HG03175 (cell line): ENCODE results near the gene RNF4.
"Not testable (repeated sequence)": the region's sequence is repeated elsewhere in the genome, so short reads cannot be mapped to it uniquely, and the experiment has no call there.

Experiments
- ATAC-seq: cut with Tn5 transposase; IDR thresholded peaks from one replicate; pipeline ENCODE4 v1.9.1; 2021; ENCODE audit warnings: mild to moderate bottlenecking, moderate library complexity; ENCODE audit not compliant: unreplicated experiment

The RNF4 gene

DNA sequence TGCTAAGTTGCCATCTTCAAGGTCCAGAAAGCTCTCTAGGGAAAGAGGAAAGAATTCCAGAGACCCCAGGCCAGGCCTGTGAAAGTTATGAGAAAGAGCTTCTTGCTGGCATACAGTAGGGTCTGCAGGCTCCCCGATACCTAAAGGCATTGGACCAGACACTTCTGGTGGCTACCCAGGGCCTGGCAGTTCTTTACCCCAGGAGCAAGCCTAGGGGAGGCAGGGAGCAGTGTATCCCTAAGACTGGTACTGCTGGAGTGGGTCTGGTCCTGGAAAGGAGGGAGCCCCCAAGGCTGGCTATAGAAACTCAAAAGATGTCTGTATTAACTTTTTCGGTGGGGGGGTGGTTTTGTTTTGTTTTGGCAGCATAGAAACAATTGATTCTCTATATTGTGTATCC lies 47.7 kb downstream of the RNF4 start:
- no peak for ATAC-seq

DNA sequence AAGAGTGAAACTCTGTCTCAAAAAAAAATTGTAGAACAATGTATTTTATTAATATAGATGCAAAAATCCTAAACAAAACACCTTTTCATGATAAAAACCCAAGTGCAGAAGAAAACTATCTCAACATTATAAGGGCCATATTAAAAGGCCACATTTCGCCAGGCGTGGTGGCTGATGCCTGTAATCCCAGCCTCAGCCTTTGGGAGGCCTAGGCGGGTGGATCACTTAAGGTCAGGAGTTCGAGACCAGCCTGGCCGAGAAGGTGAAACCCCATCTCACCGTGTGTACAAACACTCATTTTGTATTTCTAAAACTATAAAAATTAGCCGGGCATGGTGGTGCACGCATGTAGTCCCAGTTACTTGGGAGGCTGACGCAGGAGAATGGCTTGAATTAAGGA lies 57.7 kb downstream of the RNF4 start:
- no peak for ATAC-seq

DNA sequence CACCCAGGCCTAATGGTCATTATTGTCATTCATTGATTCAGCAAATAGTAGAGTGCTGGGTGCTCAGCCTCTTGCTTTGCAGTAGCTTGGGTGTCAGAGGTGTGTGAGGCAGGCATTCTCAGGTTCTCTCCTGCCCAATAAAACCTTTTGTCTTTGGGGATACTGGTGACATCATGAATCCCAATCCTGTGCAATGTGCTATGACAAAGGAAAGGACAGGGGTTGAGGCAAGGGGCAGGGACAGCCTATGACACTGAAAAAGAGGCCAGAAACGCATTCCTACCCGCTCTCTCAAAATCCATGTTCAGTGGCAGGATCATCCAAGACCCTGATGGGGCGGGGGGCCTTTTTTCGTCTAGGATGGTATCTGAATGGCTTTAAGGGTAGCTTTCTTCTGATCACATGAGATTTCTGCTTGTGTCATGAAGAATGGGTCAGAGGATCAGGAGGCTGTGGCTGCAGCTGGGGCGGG lies 66.0 kb downstream of the RNF4 start:
- no peak for ATAC-seq

DNA sequence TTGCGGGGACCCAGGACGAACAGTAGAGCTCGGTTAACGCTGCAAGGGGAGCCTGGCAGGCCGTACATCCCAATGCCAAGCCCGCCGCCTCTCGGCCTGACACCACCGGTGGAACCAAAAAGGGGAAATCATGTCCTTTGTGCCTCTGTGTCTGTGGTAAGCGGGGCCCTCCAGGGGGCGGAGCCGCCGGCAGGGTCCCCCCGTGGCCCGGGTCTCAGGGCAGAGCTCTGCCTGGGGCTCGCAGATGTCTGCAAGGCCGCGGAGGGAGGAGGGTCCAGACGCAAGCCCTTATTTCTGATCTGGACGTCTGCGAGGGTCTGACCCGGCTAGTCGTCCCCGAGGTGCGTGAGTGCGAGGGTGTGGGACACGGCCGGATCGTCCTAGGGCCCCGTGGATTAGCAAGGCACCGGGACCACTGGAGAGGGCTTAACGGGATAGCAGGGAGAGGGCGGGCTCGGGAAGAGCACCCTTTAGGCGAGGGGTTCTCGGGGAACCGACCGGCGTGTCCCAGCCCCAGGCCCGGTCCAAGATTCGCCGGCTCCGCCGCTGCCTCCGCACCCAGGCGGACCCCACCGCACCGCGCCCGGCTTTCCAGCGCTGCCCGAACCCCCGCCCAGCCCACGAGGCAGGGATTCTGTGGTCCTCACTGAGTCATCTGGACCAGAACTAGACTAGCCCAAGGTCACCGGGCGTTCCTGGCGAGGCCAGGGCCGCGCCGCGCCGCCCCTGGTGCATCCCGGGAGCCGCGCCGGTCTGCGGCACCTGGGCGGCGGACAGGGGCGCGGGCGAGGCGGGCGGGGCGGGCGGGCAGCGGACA lies 66.7 kb downstream of the RNF4 start:
- peak; percentile 1 for ATAC-seq

DNA sequence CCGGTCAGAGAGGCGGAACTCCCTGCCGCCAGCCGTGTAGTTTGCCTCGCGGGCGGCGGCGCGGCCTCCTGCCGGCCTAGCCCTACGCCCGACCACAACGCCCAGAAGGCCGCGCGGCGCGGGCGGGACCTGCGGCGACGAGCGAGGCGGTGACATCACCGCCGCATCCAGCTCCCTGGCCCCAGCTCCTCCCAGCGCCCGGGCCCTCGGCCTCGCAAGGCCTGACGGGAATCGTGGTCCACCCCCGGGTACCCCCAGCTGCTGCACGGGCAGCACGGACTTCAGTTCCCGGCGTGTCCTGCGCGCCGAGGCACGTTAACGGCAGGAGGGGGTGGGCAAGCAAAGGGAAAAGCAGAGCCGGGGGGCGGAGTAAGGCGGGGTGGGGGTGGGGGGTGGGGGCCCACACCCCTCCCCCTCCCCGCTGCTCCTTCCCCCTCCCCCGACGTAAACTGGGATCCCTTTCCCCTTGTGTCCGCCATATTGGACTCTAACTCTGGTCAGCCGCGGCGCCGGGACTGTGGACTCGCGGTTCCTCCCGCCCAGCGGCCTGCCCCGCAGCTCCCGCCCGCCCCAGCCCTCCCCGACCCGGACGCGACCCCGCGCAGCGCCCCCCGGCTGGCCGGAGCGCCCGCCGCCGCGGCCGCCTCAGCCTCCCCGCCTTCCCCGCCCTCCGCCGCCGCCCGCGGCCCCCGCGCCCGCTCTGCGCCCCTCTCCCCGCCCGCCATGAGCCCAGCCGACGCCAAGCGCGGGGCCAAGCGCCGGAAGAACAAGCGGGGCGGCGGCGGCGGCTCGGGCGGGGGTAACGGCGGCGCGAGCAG lies 67.5 kb downstream of the RNF4 start, which contains the start of gene FAM193A:
Gene FAM193A (plus strand): TSS at position 455 of the 818 bp plus-strand sequence. CDS start 269 bp downstream, at position 724.
- ATAC-seq: peak; percentile 87

DNA sequence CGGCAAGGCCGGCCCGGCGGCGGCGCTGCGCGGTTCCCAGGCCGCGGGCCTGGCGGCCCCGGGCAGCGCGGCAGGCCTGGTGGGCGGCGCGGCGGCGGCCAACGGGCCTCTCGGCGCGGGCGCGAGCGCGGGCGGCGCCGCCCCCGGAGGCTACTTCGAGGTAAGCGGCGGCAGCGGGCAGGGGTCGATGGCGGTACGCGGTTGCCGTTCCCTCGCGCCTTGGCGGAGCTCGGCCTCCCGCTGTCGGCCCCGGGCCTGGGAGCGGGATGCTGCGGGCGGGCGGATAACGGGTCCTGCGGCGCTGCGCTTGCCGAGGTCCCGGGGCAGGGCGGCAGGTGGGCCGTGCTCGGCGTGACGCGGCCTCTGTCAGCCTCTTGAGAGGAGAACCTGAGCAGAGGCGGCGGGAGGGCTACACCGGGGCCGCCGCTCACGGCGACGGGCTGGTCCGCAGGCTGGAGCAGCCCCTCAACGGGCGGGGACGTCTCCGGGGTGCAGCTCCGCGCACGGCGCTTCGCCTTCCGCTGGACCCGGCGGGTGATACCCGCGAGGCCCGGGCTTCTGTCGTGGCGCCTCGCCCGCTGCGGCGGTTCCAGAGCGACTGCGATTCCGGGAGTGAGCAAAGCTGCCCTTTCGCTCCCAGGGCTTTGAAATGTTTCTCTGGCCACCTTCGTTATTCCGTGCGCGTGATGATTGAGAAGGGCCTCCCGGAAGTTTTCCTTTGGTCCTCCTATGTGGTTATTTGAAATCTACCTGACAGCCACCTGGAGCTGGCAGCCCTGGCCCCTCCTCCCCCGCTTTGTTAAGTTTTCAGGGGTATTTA lies 68.3 kb downstream of the RNF4 start:
- peak; percentile 20 for ATAC-seq

DNA sequence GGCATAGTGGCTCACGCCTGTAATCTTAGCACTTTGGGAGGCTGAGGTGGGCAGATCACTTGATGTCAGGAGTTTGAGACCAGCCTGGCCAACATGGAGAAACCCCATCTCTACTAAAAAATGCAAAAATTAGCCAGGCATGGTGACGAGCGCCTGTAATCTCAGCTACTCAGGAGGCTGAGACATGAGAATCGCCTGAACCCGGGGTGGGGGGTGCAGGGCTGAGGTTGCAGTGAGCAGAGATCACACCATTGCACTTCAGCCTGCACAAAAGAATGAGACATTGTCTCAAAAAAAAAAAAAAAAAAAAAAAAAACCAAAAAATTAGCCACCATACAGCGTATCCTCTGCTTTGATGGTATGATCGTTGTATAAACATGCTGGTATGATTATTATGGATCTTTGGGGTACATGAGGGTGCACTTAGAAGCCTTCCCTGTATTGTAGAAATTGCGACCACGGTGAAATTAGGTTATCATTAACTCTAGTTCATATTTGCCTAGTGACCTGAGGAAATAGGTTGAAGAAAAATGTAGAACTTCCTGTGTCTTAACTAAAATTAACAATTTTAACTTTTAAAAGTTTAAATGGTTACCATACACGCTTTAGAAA lies 74.8 kb downstream of the RNF4 start:
- not testable (repeated sequence) for ATAC-seq

DNA sequence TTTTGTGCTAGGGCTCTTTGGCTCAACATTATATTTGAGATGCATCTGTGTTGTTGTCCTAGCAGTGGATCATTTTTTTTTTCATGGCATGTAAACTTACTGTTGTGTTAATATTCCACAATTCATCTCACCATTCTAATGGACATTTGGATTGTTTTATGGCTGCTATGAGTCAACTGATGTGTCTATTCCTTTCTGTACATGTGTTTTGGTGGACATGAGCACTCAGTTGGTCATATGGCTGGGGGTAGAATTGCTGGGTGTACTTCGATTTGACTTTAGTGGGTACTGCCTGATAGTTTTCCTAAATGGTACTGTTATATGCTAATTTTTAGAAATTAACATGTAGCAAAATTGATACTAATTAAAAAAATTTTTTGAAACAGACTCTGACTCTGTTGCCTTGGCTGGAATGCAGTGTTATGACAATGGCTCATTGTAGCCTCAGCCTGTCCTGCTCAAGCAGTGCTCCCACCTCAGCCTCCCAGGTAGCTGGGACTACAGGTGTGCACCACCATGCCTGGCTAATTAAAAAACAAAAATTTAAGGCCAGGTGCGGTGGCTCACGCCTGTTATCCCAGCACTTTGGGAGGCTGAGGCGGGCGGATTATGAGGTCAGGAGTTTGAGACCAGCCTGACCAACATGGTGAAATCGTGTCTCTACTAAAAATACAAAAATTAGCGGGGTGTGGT lies 76.6 kb downstream of the RNF4 start:
- no peak for ATAC-seq

DNA sequence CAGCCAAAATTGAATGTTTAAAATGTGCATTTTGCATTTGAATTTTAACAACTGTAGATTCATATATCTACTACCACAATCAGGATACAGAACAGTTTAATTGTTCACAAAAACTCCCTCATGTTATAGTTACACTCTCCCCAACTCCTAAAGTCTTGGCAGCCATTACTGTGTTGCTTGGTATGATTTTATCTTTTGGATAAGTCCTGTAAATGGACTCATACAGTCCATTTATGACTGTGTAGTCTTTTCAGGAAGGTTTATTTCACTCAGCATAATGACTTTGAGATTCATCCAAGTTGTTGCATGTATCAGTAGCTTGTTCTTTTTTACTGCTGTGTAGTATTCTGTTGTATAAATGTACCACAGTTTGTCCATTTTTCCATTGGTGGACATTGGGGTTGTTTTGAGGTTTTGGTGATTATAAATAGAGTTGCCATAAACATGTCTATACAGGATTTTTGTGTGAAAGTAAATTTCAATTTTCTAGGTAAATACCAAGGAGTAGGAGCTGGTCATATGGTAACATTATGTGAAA lies 77.4 kb downstream of the RNF4 start:
- no peak for ATAC-seq

DNA sequence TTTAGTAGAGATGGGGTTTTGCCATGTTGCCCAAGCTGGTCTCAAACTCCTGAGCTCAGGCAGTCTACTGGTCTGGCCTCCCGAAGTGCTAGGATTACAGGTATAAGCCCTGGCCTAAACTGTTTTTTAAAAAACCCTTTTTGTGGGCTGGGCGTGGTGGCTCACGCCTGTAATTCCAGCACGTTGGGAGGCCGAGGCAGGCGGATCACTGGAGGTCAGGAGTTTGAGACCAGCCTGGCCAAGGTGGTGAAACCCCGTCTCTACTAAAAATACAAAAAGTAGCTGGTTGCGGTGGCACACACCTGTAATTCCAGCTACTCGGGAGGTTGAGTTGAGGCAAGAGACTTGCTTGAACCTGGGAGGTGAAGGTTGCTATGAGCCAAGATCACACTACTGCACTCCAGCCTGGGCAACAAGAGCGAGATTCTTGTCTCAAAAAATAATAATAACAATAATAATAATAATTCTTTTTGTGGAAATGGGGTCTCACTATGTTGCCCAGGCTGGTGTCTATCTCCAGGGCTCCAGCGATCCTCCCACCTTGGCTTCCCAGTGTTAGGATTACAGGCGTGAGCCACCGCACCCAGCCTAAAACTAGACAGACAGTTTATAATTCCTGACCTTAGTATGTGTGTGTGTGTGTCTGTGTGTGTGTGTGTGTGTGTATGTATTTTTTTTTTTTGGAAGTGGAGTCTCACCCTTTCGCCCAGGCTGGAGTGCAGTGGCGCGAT lies 78.2 kb downstream of the RNF4 start:
- ATAC-seq: not testable (repeated sequence)

DNA sequence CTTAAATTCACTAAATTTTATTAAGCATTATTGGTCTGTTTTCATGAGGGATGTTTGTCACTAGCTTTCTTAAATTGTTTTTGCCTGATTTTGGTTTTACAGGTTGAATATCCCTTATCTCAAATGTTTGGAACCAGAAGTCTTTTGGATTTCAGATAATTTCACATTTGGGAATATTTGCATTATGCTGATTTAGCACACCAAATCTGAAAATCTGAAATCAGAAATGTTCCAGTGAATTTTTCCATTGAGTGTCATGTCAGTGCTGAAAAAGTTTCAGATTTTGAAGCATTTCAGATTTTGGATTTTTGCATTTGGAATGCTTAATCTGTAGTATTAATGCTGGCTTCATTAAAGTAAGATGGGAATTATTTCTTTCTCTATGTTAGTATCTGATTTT lies 82.2 kb downstream of the RNF4 start:
- no peak for ATAC-seq

DNA sequence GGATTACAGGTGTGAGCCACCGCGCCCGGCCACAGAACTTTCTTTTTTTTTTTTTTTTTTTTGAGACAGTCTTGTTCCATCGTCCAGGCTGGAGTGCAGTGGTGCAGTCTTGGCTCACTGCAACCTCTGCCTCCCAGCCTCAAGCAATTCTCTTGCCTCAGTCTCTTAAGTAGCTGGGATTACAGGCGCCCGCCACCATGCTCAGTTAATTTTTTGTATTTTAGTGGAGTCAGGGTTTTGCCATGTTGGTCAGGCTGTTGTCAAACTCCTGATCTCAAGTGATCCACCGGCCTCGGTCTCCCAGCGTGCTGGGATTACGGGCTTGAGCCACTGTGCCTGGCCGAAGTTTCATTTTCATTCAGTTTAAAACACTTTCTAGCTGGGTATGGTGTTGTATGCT lies 83.9 kb downstream of the RNF4 start:
- ATAC-seq: no peak

DNA sequence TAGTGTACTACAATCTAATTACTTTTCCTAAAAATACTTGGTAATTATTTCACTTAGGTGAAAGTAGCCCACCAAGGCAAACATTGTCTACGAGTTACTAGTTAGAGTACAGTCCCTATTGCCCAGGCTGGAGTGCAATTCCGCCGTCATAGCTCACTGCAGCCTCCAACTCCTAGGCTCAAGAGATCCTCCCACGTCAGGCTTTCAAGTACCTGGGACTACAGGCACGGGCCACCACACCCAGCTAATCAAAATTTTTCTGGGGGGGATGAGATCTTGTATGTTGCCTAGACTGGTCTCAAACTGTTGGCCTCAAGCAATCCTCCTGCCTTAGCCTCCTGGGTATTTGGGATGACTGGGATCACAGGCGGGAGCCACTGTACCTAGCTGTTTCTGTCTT lies 89.4 kb downstream of the RNF4 start:
- no peak for ATAC-seq

DNA sequence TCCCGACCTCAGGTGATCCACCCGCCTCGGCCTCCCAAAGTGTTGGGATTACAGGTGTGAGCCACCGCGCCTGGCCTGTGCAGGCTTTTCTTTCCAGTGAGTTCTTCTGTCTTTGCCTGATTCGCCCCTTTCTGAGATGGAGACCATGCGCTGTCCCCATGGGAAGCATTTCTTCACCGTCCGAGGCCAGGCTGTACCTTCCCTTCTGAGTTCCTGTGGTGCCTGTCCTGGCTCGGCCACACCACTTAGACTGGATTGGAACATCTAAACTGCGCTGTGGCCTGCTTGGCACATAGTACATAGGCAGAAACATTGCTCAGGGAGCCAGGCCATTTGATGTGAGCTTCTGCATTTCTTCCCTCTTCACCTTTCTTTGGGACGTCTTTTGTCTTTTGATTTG lies 91.3 kb downstream of the RNF4 start:
- no peak for ATAC-seq
